SK-N-SH treated with all-trans-retinoic acid at 6 μM for 48 hours (cell line): ENCODE measurements around the gene SGK1.

Experiments used
- ATAC-seq: fragments of 200-7000 bp; cut with Tn5 transposase; 3 replicates; pipeline ENCODE4 v1.9.1; 2020; ENCODE audit warnings: mild to moderate bottlenecking, moderate library complexity
- ARNTL ChIP-seq: fragments of 450-650 bp; formaldehyde crosslinking; IDR thresholded peaks from 2 replicates; pipeline ENCODE4 v1.5.0; 2020; ENCODE audit warnings: low read depth, mild to moderate bottlenecking, moderate library complexity, borderline replicate concordance
- BACH2 ChIP-seq: fragments of 250-450 bp; sonication (Bioruptor Pico); IDR thresholded peaks from 2 replicates; pipeline ENCODE4 v1.9.0; 2021; ENCODE audit warnings: mild to moderate bottlenecking, borderline replicate concordance
- CSDC2 ChIP-seq: fragments of 250-450 bp; sonication (Bioruptor Pico); IDR thresholded peaks from 2 replicates; pipeline ENCODE4 v1.5.0; 2020; ENCODE audit warnings: mild to moderate bottlenecking, moderate library complexity
- ESRRG ChIP-seq: fragments of 250-450 bp; sonication (Bioruptor Pico); IDR thresholded peaks from 2 replicates; pipeline ENCODE4 v1.6.1; 2021; ENCODE audit warnings: mild to moderate bottlenecking
- GLIS3 ChIP-seq: fragments of 250-450 bp; sonication (Bioruptor Pico); IDR thresholded peaks from 2 replicates; pipeline ENCODE4 v1.5.0; 2020; ENCODE audit warnings: mild to moderate bottlenecking, moderate library complexity
- ISL1 ChIP-seq: fragments of 250-450 bp; sonication (Bioruptor Pico); IDR thresholded peaks from 2 replicates; pipeline ENCODE4 v2.1.2; 2022; ENCODE audit warnings: mild to moderate bottlenecking, moderate library complexity
- OSR1 ChIP-seq: fragments of 250-450 bp; sonication (Bioruptor Pico); IDR thresholded peaks from 2 replicates; pipeline ENCODE4 v1.8.0; 2022; ENCODE audit warnings: moderate library complexity, mild to moderate bottlenecking, inconsistent platforms
- RARB ChIP-seq: fragments of 250-450 bp; sonication (Bioruptor Pico); IDR thresholded peaks from 2 replicates; pipeline ENCODE4 v1.8.0; 2021; ENCODE audit warnings: mild to moderate bottlenecking, moderate library complexity
- SNAI2 ChIP-seq: fragments of 250-450 bp; sonication (Bioruptor Pico); IDR thresholded peaks from 2 replicates; pipeline ENCODE4 v1.5.0; 2020; ENCODE audit warnings: mild to moderate bottlenecking, moderate library complexity
- TCF4 ChIP-seq: fragments of 250-450 bp; sonication (Bioruptor Pico); IDR thresholded peaks from 2 replicates; pipeline ENCODE4 v1.8.0; 2021; ENCODE audit warnings: mild to moderate bottlenecking, moderate library complexity, borderline replicate concordance
- TOX ChIP-seq: fragments of 250-450 bp; sonication (Bioruptor Pico); IDR thresholded peaks from 2 replicates; pipeline ENCODE4 v1.8.0; 2021; ENCODE audit warnings: mild to moderate bottlenecking, moderate library complexity, borderline replicate concordance
- ZC3H10 ChIP-seq: fragments of 250-450 bp; sonication (Bioruptor Pico); IDR thresholded peaks from 2 replicates; pipeline ENCODE4 v1.5.1; 2021; ENCODE audit warnings: mild to moderate bottlenecking, moderate library complexity
- ZFP3 ChIP-seq: fragments of 250-450 bp; sonication (Bioruptor Pico); IDR thresholded peaks from 2 replicates; pipeline ENCODE4 v1.5.0; 2020; ENCODE audit warnings: mild to moderate bottlenecking, moderate library complexity
- ZFP30 ChIP-seq: fragments of 450-650 bp; formaldehyde crosslinking; IDR thresholded peaks from 2 replicates; pipeline ENCODE4 v1.5.0; 2022; ENCODE audit warnings: mild to moderate bottlenecking, moderate library complexity
- ZNF565 ChIP-seq: fragments of 450-650 bp; formaldehyde crosslinking; conservative IDR thresholded peaks from 2 replicates; pipeline ENCODE4 v1.5.0; 2020; ENCODE audit warnings: low read depth, mild to moderate bottlenecking, moderate library complexity
- ZNF8 ChIP-seq: fragments of 450-650 bp; formaldehyde crosslinking; IDR thresholded peaks from 2 replicates; pipeline ENCODE4 v1.5.0; 2020; ENCODE audit warnings: mild to moderate bottlenecking, moderate library complexity
- TF ChIP-seq, protein P1 (sequence below): fragments of 250-450 bp; sonication (Bioruptor Pico); IDR thresholded peaks from 2 replicates; pipeline ENCODE4 v1.8.0; 2021; ENCODE audit warnings: low read depth, mild to moderate bottlenecking, moderate library complexity, borderline replicate concordance
- TF ChIP-seq, protein P2 (sequence below): fragments of 250-450 bp; sonication (Bioruptor Pico); IDR thresholded peaks from 2 replicates; pipeline ENCODE4 v1.5.1; 2020; ENCODE audit warnings: low read depth, mild to moderate bottlenecking, moderate library complexity
- TF ChIP-seq, protein P3 (sequence below): fragments of 250-450 bp; sonication (Bioruptor Pico); IDR thresholded peaks from 2 replicates; pipeline ENCODE4 v1.5.1; 2021; ENCODE audit warnings: mild to moderate bottlenecking, moderate library complexity
- TF ChIP-seq, protein P4 (sequence below): fragments of 250-450 bp; sonication (Bioruptor Pico); IDR thresholded peaks from 2 replicates; pipeline ENCODE4 v1.8.0; 2020; ENCODE audit warnings: mild to moderate bottlenecking, moderate library complexity, borderline replicate concordance
- TF ChIP-seq, protein P5 (sequence below): fragments of 250-450 bp; sonication (Bioruptor Pico); IDR thresholded peaks from 2 replicates; pipeline ENCODE4 v1.5.0; 2020; ENCODE audit warnings: mild to moderate bottlenecking, moderate library complexity

The SGK1 gene

DNA sequence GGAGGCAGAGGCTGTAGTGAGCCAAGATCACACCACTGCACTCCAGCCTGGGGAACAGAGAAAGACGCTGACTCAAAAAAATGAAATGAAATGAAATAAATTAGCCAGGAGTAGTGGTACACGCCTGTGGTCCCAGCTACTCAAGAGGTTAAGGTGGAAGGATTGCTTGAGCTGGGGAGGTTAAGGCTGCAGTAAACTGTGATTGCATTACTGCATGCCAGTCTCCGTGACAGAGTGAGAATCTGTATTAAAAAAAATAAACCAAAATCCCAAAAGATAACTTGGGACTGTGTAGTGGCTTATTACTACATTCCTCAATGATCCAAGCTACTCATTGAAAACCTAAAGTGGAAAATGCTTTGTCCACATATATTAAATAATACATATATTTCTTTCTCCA, 87.0 kb downstream of the SGK1 start (continued):
- TF ChIP-seq ZNF8, result no peak
- no peak for TF ChIP-seq OSR1 (CRISPR knock-in tag)

DNA sequence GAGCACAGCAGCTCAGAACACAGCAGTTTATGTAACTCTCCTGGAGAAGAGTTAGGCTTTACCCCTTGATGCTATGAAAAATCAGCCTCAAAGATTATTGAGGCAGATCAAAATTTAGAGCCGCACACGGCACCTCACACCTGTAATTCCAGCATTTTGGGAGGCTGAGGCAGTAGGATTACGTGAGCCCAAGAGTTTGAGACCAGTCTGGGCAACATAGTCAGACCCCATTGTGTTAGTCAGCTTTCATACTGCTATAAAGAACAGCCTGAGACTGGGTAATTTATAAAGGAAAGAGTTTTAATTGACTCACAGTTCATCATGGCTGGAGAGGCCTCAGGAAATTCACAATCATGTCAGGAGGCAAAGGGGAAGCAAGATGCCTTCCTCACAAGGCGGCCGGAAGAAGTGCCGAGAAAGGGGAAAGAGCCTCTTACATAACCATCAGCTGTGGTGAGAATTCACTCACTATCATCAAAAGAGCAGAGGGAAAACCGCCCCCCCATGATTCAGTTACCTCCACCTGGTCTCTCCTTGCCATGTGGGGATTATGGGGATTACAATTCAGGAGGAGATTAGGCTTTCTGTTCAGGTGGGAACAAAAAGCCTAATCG, 87.7 kb downstream of the SGK1 start:
- no peak for TF ChIP-seq SNAI2 (CRISPR knock-in tag)
- TF ChIP-seq ESRRG (CRISPR knock-in tag), result no peak
- TF ChIP-seq TOX (CRISPR knock-in tag), result no peak
- TF ChIP-seq ZFP30 (CRISPR knock-in tag), result no peak
- TF ChIP-seq GLIS3 (CRISPR knock-in tag), result no peak
- TF ChIP-seq BACH2, result no peak
- no peak for TF ChIP-seq ISL1
- TF ChIP-seq CSDC2, result no peak
- TF ChIP-seq ZNF8, result no peak
- no peak for ATAC-seq

DNA sequence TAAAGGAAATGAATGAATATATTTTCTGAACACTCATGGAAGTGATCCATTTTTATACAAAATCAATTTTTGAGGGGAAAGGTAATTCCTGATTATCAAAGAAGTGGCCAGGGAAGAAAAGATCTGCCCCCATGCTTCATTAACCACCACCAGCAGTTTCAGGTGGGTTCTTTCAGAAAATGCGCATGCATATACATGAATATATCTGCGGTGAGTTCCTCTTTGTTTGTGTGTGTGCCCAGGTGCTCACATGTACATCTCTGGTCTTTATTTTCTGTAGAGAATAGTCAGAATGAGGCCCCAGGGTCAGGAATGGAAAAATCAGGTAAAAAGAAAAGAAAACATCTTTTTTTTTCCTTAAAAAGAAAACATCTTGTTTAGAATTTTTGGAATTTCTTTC, 88.4 kb downstream of the SGK1 start:
- TF ChIP-seq ZC3H10 (CRISPR knock-in tag) (no peak), ZFP3 (CRISPR knock-in tag) (no peak), SNAI2 (CRISPR knock-in tag) (no peak), TOX (CRISPR knock-in tag) (no peak), ESRRG (CRISPR knock-in tag) (no peak)
- TF ChIP-seq, protein P1, sequence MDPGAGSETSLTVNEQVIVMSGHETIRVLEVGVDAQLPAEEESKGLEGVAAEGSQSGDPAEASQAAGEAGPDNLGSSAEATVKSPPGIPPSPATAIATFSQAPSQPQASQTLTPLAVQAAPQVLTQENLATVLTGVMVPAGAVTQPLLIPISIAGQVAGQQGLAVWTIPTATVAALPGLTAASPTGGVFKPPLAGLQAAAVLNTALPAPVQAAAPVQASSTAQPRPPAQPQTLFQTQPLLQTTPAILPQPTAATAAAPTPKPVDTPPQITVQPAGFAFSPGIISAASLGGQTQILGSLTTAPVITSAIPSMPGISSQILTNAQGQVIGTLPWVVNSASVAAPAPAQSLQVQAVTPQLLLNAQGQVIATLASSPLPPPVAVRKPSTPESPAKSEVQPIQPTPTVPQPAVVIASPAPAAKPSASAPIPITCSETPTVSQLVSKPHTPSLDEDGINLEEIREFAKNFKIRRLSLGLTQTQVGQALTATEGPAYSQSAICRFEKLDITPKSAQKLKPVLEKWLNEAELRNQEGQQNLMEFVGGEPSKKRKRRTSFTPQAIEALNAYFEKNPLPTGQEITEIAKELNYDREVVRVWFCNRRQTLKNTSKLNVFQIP (CRISPR knock-in tag), result no peak
- no peak for ATAC-seq

DNA sequence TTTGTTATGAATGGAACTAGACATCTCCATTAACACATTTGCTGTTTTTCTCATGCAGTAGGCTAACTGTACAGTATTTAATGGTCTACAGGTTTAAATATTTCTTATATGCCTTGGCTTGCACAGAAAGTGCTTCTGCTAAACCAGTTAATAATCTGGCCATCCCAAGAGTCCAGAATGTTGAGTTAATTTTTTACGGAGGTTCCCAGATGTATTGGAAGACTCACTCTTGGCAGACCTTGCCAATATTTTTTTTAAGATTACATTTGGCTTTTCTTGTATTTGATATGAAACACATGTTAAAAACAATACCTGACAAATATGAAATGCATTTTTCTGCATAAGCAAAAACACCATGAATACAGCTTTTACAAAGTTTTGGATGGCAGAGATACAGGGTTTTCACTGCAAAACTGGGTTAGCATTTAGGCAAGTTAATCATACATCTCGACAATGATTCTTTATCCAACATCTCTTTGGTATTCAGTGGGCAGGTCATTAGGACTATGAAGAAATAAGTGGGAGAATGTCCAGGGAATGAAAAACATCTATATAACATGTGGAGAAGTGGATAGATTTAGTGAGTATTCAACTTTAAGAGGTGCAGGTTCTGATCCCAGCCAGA, 94.0 kb downstream of the SGK1 start:
- peak; percentile 40 for ATAC-seq
- TF ChIP-seq, protein P2, sequence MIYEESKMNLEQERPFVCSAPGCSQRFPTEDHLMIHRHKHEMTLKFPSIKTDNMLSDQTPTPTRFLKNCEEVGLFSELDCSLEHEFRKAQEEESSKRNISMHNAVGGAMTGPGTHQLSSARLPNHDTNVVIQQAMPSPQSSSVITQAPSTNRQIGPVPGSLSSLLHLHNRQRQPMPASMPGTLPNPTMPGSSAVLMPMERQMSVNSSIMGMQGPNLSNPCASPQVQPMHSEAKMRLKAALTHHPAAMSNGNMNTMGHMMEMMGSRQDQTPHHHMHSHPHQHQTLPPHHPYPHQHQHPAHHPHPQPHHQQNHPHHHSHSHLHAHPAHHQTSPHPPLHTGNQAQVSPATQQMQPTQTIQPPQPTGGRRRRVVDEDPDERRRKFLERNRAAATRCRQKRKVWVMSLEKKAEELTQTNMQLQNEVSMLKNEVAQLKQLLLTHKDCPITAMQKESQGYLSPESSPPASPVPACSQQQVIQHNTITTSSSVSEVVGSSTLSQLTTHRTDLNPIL (CRISPR knock-in tag), result no peak
- TF ChIP-seq ISL1, result 0 out of 2 replicates have a peak, but pooled peaks have one; percentile 21
- TF ChIP-seq, all 23 proteins: peak for 1

DNA sequence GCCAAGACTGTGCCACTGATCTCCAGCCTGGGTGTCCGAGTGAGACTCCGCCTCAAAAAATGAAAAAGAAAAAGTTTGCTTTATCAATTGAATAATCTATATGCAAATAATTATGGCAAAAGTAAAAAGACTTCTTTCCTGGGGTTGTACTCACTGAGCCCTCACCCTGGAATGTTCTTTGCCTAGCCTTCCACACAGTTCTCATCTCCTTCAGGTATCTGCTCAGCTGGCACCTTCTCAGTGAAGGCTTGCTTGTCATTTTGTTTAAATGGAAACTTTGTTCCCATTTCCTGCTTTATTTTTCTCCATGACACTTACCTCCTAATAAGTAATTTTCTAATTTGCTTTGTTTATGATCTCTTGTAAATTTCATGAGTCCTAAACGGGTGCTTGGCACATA, 96.7 kb downstream of the SGK1 start:
- ATAC-seq, result no peak
- TF ChIP-seq ESRRG (CRISPR knock-in tag) (no peak), GLIS3 (CRISPR knock-in tag) (no peak), ZNF565 (CRISPR knock-in tag) (no peak), BACH2 (no peak), CSDC2 (no peak), ISL1 (no peak), OSR1 (CRISPR knock-in tag) (no peak), ARNTL (CRISPR knock-in tag) (no peak), RARB (CRISPR knock-in tag) (no peak), ZC3H10 (CRISPR knock-in tag) (no peak), ZNF8 (no peak), TCF4 (CRISPR knock-in tag) (no peak)
- TF ChIP-seq, protein P3, sequence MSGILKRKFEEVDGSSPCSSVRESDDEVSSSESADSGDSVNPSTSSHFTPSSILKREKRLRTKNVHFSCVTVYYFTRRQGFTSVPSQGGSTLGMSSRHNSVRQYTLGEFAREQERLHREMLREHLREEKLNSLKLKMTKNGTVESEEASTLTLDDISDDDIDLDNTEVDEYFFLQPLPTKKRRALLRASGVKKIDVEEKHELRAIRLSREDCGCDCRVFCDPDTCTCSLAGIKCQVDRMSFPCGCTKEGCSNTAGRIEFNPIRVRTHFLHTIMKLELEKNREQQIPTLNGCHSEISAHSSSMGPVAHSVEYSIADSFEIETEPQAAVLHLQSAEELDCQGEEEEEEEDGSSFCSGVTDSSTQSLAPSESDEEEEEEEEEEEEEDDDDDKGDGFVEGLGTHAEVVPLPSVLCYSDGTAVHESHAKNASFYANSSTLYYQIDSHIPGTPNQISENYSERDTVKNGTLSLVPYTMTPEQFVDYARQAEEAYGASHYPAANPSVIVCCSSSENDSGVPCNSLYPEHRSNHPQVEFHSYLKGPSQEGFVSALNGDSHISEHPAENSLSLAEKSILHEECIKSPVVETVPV (CRISPR knock-in tag), result no peak
- TF ChIP-seq, protein P2 (CRISPR knock-in tag), result no peak
- TF ChIP-seq, protein P4, sequence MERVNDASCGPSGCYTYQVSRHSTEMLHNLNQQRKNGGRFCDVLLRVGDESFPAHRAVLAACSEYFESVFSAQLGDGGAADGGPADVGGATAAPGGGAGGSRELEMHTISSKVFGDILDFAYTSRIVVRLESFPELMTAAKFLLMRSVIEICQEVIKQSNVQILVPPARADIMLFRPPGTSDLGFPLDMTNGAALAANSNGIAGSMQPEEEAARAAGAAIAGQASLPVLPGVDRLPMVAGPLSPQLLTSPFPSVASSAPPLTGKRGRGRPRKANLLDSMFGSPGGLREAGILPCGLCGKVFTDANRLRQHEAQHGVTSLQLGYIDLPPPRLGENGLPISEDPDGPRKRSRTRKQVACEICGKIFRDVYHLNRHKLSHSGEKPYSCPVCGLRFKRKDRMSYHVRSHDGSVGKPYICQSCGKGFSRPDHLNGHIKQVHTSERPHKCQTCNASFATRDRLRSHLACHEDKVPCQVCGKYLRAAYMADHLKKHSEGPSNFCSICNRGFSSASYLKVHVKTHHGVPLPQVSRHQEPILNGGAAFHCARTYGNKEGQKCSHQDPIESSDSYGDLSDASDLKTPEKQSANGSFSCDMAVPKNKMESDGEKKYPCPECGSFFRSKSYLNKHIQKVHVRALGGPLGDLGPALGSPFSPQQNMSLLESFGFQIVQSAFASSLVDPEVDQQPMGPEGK (CRISPR knock-in tag), result no peak
- TF ChIP-seq, protein P1 (CRISPR knock-in tag), result no peak
- TF ChIP-seq, protein P5, sequence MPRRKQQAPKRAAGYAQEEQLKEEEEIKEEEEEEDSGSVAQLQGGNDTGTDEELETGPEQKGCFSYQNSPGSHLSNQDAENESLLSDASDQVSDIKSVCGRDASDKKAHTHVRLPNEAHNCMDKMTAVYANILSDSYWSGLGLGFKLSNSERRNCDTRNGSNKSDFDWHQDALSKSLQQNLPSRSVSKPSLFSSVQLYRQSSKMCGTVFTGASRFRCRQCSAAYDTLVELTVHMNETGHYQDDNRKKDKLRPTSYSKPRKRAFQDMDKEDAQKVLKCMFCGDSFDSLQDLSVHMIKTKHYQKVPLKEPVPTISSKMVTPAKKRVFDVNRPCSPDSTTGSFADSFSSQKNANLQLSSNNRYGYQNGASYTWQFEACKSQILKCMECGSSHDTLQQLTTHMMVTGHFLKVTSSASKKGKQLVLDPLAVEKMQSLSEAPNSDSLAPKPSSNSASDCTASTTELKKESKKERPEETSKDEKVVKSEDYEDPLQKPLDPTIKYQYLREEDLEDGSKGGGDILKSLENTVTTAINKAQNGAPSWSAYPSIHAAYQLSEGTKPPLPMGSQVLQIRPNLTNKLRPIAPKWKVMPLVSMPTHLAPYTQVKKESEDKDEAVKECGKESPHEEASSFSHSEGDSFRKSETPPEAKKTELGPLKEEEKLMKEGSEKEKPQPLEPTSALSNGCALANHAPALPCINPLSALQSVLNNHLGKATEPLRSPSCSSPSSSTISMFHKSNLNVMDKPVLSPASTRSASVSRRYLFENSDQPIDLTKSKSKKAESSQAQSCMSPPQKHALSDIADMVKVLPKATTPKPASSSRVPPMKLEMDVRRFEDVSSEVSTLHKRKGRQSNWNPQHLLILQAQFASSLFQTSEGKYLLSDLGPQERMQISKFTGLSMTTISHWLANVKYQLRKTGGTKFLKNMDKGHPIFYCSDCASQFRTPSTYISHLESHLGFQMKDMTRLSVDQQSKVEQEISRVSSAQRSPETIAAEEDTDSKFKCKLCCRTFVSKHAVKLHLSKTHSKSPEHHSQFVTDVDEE (CRISPR knock-in tag), result no peak
